ENCODE data around the gene LPCAT2. TPM values are rescaled to one million over a fixed set of nuclear protein-coding genes. Genes with fewer than 3 reads are reported as not detected.

The LPCAT2 gene
- total and polyA plus RNA-seq, 8 donors = 1.4 to 36.2 (median 6.6) TPM; not detected in 1

DNA sequence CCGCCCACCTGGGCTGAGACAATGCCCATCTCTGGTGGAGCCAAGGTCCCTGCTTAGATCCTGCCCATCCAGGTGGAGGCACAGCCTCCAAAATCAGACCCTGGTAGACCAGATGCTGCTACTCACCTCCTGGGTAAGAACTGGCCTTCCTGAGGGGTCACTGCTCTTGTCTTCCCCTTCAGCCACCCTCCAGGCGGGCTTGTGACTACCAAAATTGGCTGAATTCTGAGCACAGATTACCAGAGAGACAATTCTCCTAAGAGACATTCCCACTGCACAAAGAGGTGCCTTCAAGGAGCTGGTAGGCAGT lies 19.0 kb upstream of the LPCAT2 start:
- no peak overlapping the region for H3K4me3 ChIP-seq
- H3K4me1 ChIP-seq = peaks cover 0 to 12% (median 6%) of the 10 kb centered on the region in 4 donors
- intact Hi-C loops (cut with DNase I; ENCODE audit: low total_unique reads) = no loop called here
- H3K27ac ChIP-seq = peak overlapping the region in 1 of 5 donors; percentile 39
- no peak for DNase-seq
- peaks cover 0 to 41% (median 29%) of the 10 kb centered on the region in 4 donors for H3K36me3 ChIP-seq
- H3K9me3 ChIP-seq = no peaks in the 10 kb centered on the region
- H3K27me3 ChIP-seq = no peaks in the 10 kb centered on the region
- WGBS, 5 donors = 75 to 96% (median 88%) methylated on average over 2 of the region's 2 CpGs
- TF ChIP-seq, protein P1, sequence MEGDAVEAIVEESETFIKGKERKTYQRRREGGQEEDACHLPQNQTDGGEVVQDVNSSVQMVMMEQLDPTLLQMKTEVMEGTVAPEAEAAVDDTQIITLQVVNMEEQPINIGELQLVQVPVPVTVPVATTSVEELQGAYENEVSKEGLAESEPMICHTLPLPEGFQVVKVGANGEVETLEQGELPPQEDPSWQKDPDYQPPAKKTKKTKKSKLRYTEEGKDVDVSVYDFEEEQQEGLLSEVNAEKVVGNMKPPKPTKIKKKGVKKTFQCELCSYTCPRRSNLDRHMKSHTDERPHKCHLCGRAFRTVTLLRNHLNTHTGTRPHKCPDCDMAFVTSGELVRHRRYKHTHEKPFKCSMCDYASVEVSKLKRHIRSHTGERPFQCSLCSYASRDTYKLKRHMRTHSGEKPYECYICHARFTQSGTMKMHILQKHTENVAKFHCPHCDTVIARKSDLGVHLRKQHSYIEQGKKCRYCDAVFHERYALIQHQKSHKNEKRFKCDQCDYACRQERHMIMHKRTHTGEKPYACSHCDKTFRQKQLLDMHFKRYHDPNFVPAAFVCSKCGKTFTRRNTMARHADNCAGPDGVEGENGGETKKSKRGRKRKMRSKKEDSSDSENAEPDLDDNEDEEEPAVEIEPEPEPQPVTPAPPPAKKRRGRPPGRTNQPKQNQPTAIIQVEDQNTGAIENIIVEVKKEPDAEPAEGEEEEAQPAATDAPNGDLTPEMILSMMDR (IDR thresholded peaks at IDR 0.05) = no peak
- TF ChIP-seq EP300 (IDR thresholded peaks at IDR 0.05) = no peak

DNA sequence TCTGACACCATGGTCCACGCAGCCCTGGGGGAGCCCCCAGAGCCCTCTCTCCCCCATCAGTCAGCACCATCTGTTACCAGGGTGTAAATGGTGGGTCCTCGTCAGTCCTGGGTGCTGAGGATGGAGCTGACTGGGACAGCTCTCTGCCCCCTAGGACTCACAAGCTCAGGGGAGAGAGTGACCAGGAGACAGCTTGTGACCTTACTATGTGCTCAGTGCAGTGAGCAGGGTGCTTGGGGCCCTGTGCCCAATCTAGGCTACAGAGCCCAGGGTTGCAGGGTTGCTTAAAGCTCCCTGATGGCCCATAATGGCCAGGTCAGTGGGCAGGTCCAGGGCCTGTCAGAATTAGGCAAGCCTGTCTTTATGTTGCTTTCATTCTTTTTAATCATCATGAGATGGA lies 18.6 kb upstream of the LPCAT2 start:
- WGBS, 5 donors = 87 to 93% (median 92%) methylated on average over 2 of the region's 2 CpGs
- Histone ChIP-seq H3K4me1 (peaks cover 0 to 16% (median 9%) of the 10 kb centered on the region in 4 donors), H3K4me3 (no peak overlapping the region), H3K9me3 (no peaks in the 10 kb centered on the region), H3K27me3 (no peaks in the 10 kb centered on the region), H3K27ac (peak overlapping the region in 1 of 5 donors; percentile 39), H3K36me3 (peaks cover 0 to 37% (median 26%) of the 10 kb centered on the region in 4 donors)
- no peak for DNase-seq
- intact Hi-C loops (cut with DNase I; ENCODE audit: low total_unique reads) = no loop called here
- TF ChIP-seq POLR2A (IDR thresholded peaks at IDR 0.05) = no peak
- TF ChIP-seq POLR2AphosphoS5 (IDR thresholded peaks at IDR 0.05) = no peak

DNA sequence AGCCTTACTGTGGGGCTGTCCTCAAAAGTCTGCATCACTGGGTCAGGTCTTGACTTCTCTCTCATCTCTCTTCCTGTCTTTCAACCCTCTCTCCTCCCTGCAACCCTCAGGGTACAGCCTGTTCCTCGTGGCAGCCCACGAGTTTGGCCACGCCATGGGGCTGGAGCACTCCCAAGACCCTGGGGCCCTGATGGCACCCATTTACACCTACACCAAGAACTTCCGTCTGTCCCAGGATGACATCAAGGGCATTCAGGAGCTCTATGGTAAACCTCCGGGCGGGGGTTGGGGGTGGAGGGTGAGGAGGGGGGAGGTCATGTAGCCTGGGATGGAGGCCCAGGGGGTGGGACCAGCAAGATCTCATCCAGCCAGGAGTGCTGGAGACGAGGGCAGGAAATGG lies 17.2 kb upstream of the LPCAT2 start:
- no peak for DNase-seq
- 59 to 75% (median 71%) methylated on average over 6 to 7 of the region's 7 CpGs for WGBS, 5 donors
- TF ChIP-seq, protein P1 (IDR thresholded peaks at IDR 0.05) = no peak
- no peak for TF ChIP-seq EP300 (IDR thresholded peaks at IDR 0.05)
- TF ChIP-seq POLR2A (IDR thresholded peaks at IDR 0.05) = no peak
- no peaks in the 10 kb centered on the region for H3K27me3 ChIP-seq
- H3K36me3 ChIP-seq = peaks cover 0 to 32% (median 23%) of the 10 kb centered on the region in 4 donors
- H3K4me1 ChIP-seq = peaks cover 0 to 21% (median 10%) of the 10 kb centered on the region in 4 donors
- intact Hi-C loops (cut with DNase I; ENCODE audit: low total_unique reads) = no loop called here
- H3K4me3 ChIP-seq = no peak overlapping the region
- H3K27ac ChIP-seq = peak overlapping the region in 1 of 5 donors; percentile 39
- H3K9me3 ChIP-seq = no peaks in the 10 kb centered on the region

DNA sequence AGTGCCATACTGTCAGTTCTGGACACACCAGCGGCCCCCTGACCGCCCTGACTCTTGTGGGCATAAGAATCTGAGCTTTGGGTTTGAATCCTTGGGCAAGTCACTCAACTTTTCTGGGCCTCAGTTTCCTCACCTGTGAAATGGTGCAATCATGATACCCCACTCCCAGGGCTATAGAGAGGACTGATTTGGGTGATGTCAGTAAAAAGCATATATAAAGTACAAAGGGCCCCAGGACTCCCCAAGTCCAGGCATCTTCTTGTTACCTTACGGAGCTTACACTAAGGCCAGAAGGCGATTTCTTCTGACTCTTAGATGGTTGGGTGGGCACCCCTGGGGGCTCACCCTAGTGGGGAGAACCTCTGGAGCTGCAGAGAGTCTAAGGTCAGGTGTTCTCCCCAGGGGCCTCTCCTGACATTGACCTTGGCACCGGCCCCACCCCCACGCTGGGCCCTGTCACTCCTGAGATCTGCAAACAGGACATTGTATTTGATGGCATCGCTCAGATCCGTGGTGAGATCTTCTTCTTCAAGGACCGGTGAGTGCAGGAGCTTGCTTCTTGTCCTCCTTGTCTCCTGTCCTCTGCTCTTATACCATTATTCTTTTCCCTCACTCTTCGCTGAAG lies 16.0 kb upstream of the LPCAT2 start:
- H3K4me1 ChIP-seq = peaks cover 0 to 21% (median 9%) of the 10 kb centered on the region in 4 donors
- no peak for DNase-seq
- no peak for TF ChIP-seq POLR2A (IDR thresholded peaks at IDR 0.05)
- TF ChIP-seq, protein P1 (IDR thresholded peaks at IDR 0.05) = no peak
- no peak overlapping the region for H3K27ac ChIP-seq
- 78 to 92% (median 80%) methylated on average over 10 of the region's 10 CpGs for WGBS, 5 donors
- H3K36me3 ChIP-seq = peaks cover 0 to 37% (median 28%) of the 10 kb centered on the region in 4 donors
- no peaks in the 10 kb centered on the region for H3K27me3 ChIP-seq
- H3K4me3 ChIP-seq = no peak overlapping the region
- H3K9me3 ChIP-seq = no peaks in the 10 kb centered on the region
- intact Hi-C loops (cut with DNase I; ENCODE audit: low total_unique reads) = no loop called here

GRCh38 chr16:55494994-55495421 lies 13.9 kb upstream of the LPCAT2 start:
- intact Hi-C loops (cut with DNase I; ENCODE audit: low total_unique reads) = no loop called here
- Histone ChIP-seq H3K36me3 (peaks cover 0 to 26% (median 15%) of the 10 kb centered on the region in 4 donors), H3K4me1 (peaks cover under 1 to 29% (median 15%) of the 10 kb centered on the region in 4 donors), H3K27ac (no peak overlapping the region), H3K9me3 (no peaks in the 10 kb centered on the region), H3K27me3 (no peaks in the 10 kb centered on the region), H3K4me3 (no peak overlapping the region)
- 6 to 29% (median 13%) methylated on average over 3 of the region's 3 CpGs for WGBS, 5 donors
- TF ChIP-seq, protein P1 (IDR thresholded peaks at IDR 0.05) = peak in 2 of 7 experiments; percentile 23 to 56
- no peak for TF ChIP-seq EP300 (IDR thresholded peaks at IDR 0.05)
- TF ChIP-seq POLR2A (IDR thresholded peaks at IDR 0.05) = no peak
- TF ChIP-seq POLR2AphosphoS5 (IDR thresholded peaks at IDR 0.05) = peak in 1 of 3 donors; percentile 37
- DNase-seq = peak; percentile 51 to 89
